ENCODE measurements around the gene CLPTM1L.
"Not testable (repeated sequence)": the region's sequence is repeated elsewhere in the genome, so short reads cannot be mapped to it uniquely, and the experiment has no call there.

Gene CLPTM1L

DNA sequence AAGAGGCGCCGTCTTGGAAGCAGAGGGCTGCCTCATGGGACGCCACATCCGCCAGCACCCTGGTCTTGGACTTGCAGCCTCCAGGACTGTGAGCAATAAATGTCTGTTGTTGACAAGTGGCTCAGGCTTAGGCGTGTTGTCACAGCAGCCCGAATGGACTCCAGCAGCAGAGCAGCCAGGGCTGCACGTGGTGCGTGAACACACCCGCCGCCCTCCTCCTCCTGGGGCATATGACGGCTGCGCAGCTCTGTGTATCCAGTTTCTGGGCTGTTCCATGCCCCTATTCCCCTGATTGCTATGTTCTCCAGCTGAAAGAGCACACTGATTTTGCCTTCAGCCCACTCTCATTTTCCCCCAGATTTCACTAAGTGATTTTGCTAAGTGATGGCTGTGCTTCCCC lies 36.0 kb upstream of the CLPTM1L start:
- in situ Hi-C loops (cut with MboI; ENCODE audit: low sequenced_read_pairs), result no loop called here

DNA sequence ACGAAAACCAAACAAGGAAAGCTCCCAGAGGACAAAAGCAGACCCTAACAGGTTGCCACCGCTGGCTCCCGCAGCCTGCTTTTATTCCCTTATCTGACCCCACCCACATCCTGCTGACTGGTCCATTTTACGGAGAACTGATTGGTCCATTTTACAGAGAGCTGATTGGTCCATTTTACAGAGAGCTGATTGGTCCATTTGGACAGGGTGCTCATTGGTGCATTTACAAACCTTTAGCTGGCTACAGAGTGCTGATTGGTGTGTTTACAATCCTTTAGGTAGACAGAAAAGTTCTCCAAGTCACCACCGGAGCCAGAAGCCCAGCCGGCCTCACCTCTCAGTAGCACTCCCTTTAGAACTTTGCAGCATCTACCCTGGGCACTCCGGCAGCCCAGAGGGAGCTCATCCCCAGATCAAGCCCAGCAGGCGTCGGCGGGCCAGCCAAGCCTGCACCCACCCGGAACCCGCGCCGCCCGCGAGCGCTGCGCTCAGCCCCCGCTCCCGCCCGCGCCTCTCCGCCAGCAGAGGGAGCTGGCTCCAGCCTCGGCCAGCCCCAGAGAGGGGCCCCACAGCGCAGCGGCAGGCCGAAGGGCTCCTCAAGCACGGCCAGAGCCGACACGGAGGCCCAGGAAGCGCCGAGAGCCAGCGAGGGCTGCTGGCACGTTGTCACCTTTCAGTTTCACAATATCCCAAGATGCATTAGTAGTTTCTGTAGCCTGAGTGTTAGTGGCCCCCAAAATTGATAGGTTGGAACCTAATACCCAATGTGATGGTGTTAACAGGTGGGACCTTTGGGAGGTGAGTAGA lies 35.3 kb upstream of the CLPTM1L start:
- in situ Hi-C loops (cut with MboI; ENCODE audit: low sequenced_read_pairs), result no loop called here

DNA sequence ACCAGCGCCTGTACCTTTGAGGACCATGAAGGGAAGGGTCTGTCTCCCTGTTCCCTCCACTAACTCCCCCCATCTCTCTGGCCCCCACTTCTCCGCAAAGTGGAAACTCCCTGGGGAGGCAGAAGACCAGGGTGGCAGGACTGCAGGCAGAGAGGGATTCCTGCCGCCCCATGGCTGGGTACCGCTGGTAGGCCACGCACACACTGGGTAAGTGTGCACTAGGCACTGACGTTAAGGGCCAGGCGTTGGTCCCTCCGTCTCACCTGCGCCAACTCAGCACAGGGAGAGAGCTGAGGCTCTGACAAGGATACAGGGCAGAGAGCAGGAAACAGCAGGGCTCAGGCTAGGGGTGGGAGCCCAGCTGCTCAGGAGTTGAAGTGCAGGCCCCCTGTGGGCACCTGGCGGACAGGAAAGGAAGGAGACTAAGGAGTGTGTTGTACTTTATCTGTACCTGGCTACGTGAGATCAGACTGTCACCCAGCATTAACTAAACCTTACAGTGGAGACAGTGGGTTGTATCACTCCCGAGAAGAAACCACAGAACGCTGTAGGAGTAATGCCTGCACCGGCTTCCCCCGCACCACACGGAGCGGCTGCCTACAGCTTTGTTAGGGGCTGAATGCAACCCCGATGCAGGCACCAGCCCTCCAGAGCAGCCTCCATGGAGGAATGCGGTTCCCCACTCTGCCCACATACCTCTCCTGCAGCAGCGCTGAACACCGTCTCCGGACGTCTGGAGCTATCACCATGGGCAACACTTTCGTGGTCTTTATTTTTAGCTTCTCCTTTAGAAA lies 34.2 kb upstream of the CLPTM1L start:
- in situ Hi-C loops (cut with MboI; ENCODE audit: low sequenced_read_pairs), result no loop called here

DNA sequence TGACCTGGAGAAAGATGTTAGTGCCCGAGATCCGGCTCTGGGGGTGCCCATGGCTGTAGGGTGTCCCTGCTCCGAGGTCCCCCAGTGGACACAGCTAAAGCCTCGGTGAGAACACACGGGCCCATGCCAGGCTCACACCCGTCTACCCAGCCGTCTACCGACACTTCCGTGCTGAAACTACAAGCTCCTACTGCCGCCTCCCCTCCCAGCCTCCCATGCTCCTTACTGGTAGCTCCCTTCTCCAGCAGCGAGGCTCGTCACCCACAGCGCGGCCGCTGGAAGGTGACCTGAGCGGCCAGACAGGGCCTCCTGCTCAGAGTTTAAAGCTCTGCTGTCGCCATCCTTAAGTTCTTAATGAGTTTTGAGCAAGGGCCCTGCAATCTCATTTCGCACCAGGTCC lies 33.2 kb upstream of the CLPTM1L start:
- in situ Hi-C loops (cut with MboI; ENCODE audit: low sequenced_read_pairs), result no loop called here

DNA sequence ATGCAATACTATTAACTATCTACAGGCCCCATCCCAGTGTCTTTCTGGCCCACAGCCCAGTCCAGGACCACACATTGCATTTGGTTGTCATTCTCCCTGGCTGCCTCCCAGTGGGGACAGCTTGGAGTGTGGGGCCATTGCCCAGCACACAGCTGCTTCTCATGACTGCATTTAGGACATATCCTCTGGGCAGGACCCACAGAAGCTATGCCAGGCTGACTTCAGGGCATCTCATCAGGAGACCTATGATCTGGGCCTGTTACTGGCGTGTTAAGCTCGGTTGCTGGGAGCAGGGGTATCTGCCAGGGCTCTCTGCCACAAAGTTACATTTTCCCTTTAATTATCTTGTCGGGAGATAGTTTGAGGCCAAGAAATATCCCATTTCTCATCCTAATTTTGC lies 32.1 kb upstream of the CLPTM1L start:
- in situ Hi-C loops (cut with MboI; ENCODE audit: low sequenced_read_pairs), result no loop called here

DNA sequence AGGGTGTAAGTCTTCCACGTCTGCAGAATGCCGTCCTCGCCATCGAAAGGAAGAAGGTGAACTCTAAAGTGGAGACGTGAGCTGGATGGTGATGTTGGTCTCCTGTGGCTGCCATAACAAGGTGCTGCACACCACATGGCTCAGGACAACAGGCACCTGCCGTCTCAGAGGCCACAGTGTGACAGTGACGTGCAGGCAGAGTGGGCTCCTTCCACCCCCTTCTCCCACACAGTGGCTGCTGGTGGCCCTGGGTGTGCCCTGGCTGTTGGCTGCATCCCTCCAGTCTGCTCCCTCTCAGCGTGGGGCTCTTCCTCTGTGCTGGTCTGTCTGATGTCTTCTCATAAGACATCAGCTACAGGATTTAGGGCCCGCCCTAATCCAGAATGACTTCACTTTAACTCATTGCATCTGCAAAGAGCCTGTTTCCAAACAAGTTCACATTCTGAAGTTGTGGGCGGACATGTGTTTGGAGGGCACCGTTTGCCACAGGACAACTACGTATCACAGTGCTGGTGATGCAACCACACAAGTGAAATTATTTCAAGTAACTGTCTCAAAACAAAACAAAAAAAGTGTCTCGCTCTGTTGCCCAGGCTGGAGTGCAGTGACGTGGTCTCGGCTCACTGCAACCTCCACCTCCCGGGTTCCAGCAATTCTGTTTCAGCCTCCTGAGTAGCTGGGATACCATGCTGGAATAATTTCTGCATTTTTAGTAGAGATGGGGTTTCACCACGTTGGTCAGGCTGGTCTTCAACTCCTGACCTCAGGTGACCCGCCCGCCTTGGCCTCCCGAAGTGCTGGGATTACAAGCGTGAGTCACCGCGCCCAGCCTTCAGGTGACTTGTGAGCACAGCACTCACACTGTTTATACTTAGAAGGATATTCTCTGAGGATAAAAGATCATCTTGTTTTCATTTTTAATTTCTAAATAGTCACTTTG lies 31.2 kb upstream of the CLPTM1L start:
- in situ Hi-C loops (cut with MboI; ENCODE audit: low sequenced_read_pairs), result no loop called here

DNA sequence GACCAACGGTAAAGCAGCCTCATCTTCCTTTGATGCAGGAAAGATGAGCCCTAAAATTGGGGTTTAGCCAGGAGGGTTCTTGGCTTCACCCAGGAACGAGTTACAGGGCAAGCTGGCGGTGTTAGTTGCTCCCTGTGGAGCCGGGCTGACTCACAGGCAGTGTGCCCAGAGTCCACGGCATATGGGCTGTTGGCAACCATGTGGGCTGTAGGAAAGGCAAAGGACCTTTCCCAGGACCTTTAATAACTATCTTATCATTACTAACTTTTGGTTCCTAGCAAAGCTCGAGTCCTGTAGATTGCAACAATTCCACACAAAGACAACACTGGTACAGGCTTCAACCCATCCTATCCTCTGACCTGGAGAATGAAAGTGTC lies 29.8 kb upstream of the CLPTM1L start:
- in situ Hi-C loops (cut with MboI; ENCODE audit: low sequenced_read_pairs), result no loop called here

DNA sequence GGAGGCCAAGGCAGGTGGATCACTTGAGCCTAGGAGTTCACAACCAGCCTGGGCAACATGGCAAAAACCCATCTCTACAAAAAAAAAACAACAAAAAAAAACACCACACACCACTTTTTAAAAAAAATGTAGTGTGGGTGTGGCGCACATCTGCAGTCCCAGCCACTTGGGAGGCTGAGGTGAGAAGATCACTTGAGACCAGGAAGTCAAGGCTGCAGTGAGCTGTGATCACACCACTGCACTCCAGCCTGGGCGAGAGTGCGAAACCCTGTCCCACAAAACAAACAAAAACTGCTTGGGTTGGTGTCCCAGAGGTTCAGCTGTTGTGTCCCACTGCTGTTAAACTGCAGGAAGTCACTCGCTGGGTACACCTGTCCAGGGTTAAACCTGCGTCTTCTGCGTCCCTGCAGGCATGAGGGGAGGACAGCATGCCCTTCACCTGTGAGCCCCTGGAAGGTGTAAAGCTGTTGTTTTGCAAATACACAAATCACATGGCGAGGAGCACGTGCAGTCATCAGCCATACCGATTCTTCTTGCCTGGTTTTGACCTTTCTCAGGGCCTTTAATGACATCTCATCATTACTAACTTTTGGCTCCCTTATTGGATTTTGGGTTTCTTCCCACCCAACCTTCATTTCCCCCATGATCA lies 29.3 kb upstream of the CLPTM1L start:
- in situ Hi-C loops (cut with MboI; ENCODE audit: low sequenced_read_pairs), result no loop called here

DNA sequence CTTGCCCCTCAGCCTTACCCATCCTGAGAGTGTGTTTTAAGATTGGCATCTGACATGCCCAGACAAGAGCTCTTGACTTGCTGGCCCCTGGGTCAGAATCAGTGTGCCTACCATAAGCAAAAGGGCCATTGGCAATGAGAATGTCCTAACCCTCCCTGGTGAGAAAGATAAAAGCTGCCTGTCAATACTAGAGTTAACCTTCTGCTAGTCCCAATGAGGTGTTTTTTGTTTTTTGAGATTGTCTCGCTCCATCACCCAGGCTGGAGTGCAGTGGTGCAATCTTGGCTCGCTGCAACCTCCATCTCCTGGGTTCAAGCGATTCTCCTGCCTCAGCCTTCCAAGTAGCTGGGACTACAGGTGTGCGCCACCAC lies 27.1 kb upstream of the CLPTM1L start:
- in situ Hi-C loops (cut with MboI; ENCODE audit: low sequenced_read_pairs), result not testable (repeated sequence)

DNA sequence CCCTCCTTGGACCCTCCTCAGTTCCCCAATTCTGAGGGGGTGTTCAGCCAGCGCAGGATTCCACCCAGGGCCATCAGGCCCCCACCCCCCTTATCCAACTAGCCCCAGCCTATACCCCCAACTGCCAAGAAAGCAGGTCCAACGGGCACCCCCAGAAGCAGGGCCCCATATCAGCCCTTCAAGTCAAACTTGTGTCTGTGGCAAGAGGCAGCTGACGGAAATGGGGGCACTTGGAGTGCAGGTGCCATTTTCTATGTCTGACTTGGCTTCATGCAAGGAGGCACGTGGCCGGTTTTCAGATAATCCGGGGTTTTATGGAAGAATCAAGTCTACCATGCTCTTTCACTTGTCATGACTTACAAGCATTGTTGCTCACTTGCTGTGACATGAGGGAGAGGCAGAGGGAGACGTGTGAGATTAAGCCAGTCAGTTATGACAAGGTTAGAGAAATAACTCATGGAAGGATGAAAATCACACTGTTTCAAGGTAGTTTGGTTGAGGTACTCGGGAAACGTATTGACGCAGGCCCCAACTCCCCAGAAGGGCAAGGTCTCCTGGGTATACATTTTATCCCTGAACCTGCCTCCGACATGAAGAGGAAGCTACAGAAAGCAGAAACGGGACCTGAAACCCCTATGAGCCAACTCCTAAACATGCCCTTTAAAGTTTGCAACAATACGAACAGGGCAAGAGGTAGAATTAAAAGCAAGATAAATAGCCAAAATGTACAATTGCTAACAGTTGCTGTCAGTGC lies 26.5 kb upstream of the CLPTM1L start:
- in situ Hi-C loops (cut with MboI; ENCODE audit: low sequenced_read_pairs), result no loop called here

DNA sequence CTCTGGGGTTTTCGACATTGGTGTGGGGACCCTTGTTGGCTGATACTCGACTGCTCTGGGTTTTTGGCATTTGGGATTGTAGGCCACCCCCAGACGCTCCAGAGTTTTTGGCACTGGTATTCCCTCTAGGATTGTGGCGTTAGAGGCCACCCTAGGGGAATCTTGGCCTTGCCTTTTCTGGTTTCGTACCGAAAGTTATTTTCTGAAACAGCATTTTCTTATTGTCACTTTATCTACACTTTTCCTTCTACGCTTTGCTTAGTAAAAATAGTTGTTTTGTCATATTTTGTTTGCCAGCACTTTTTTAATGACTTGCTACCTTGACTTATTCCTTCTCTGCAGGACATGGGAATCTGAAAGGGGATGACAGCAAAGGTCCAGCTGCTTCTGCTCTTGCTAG lies 25.1 kb upstream of the CLPTM1L start:
- in situ Hi-C loops (cut with MboI; ENCODE audit: low sequenced_read_pairs), result no loop called here

DNA sequence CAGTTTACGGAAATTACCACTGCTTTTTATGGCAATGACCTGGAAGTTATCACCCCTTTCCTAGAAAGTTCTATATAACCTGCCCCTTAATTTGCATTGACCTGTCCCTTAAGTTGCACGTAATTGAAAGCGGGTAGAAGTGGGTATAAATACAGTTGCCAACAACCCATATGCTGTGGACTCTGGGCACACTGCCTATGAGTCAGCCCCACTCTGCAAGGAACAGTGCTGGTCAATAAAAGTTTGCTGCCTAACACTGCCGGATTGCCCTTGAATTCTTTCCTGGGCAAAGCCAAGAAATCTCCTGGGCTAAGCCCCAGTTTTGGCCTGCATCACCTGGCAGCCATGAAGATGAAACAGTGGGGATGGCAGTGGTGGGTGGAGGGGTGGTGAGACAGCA lies 23.9 kb upstream of the CLPTM1L start:
- in situ Hi-C loops (cut with MboI; ENCODE audit: low sequenced_read_pairs), result no loop called here

DNA sequence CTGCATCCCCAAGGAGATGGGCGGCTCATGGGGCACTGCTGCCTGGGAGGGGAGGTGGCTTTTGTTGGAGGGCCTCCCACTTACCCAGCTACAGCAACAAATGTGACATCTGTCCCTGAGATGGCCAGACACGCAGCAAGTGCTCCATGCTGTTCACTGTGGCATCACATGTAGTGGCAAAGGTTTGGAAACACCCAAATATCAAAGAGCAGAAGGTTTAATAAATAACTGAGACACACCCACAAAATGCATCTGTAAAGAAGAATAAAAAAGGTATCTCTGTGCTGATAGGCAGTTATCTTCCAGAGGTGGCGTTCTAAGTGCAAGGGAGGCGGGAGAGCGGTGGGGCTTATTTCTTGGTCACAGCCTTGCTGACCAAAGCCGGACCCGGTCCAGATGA lies 23.3 kb upstream of the CLPTM1L start:
- in situ Hi-C loops (cut with MboI; ENCODE audit: low sequenced_read_pairs), result no loop called here

DNA sequence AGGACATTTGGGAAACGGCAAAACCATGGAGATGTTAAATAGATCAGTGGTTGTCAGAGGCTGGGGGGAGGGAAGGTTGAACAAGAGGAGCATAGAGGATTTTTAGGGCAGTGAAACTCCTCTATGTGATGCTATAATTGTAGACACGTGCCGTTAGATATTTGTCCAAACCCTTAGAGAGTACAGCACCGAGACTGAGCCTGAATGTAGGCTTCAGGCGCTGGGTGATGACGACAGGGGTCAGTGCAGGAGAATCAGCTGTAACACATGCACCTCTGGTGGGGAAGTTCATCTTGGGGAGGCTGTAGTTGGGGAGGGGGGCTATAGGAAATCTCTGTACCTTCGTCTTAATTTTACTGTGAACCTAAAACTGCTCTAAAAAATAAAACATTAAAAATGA lies 22.2 kb upstream of the CLPTM1L start:
- in situ Hi-C loops (cut with MboI; ENCODE audit: low sequenced_read_pairs), result no loop called here

DNA sequence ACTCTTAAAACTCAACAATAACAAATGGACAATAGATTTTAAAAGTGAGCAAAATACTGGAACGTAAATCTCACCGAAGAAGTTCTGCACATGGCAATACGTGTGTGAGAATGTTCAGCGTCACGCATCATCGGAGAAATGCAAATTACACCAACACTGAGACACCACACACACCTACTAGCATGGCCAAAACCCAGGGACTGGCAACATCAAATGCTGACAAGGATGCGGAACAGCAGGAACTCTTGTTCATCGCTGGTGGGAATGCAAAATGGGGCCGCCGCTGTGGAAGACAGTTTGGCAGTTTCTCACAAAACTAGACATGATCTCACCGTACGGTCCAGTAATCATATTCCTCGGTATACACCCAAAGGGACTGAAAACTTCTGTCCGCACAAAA lies 21.6 kb upstream of the CLPTM1L start:
- in situ Hi-C loops (cut with MboI; ENCODE audit: low sequenced_read_pairs), result no loop called here

DNA sequence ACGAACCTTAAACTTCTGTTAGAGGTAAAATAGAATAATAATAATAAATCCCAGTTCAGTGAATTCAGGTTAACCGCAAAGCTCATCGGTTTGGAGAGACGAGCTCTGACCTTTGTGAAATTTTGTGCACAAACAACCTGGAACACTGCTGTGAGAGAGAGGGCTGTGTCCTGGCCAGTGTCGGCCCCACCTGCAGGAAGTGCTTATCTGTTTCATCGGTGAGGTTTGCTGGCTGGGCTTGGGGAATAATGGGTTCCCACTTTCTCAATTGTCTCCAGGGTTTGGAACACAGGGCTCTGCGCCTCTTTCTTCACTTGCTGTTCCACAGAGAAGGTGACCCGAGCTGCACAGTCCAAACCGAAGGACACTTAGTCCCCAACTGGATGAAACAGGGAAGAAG lies 19.3 kb upstream of the CLPTM1L start:
- in situ Hi-C loops (cut with MboI; ENCODE audit: low sequenced_read_pairs), result no loop called here

DNA sequence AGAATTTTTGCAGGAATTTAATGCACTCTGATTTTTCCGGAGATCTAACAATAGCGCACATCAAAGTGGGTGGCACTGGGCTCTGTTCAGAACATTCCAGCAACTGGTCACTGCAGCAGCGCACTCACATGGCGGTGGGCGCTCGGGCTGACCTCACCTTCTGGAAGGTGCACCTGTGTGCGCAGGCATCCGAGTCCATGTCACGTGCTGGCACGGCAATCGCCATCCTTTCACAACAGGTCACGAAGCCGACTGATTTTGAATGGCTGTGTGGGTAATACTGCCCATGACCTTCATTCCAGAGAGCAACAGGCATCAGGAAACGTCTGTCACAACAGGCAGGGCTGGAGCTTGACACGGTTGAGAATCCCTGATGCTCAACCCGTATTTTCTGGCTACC lies 18.7 kb upstream of the CLPTM1L start:
- in situ Hi-C loops (cut with MboI; ENCODE audit: low sequenced_read_pairs), result no loop called here

DNA sequence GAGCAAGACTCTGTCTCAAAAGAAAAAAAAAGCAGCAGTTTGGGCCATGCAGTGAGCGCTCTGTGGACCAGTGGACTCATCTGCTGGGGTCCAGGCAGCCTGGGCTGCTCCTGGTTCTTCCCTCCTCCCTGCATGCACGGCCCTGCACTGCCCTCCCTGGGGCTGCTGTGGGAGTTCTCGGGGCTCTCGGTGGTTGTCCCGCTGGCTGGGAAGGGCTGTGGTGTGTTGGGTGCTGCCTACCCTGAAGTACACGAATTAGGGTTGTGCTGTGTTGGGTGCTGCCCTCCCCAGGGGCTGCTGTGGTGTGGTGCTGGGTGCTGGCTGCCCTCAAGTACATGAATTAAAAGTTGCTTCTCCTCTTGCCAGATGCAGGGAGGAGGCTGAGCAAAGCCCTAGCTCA lies 18.3 kb upstream of the CLPTM1L start:
- in situ Hi-C loops (cut with MboI; ENCODE audit: low sequenced_read_pairs), result no loop called here

DNA sequence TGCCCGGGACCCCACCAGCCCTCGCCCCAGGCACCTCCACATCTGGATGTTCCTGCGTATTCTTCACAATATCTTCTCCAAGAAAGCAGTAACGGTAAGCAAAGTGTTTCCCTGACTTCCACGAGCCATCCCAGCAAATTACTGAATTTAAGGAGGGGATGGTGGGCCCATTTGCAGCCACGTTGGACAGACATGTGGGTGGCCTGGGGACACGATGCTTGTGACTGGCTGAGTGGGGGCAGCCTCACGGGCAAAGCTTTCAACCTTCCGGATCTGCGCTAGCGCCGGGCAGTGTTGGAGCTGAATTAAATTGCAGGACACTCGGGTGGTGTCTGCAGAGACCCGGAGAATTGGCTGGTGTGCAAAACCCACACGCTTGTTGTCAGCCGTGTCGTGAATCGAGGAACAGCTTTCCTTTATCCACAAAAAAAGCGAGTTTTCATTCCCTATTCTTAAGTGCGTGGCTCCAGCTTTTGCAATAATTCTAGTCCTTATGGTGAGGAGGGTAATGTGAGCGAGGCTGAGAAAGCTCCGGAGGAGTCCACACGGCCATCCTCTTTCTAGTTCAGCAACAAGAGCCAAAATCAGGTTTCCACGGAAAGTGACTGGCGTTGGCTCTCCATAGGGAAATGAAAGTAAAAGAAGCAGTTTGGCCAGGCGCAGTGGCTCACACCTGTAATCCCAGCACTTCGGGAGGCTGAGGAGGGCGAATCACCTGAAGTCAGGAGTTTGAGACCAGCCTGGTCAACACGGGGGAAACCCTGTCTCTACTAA lies 17.5 kb upstream of the CLPTM1L start:
- in situ Hi-C loops (cut with MboI; ENCODE audit: low sequenced_read_pairs), result no loop called here

All from HL-60/S4 treated with phorbol 12-myristate 13-acetate at 8.2 ng/mL for 4 days and 3 days (cell line).